Measurements from ENCODE around the gene SCFD2. TPM values are rescaled to one million over a fixed set of nuclear protein-coding genes. Genes with fewer than 3 reads are reported as not detected.

Gene SCFD2
- total and polyA plus RNA-seq, 2 of the 8 experiments (the other 6 are each of a cell fraction or from before 2014, with no cell fraction given): 6.2 to 10.2 TPM

GRCh38 chr4:53191997-53192396 is 173.9 kb downstream of the SCFD2 start:
- H3K4me3 ChIP-seq (ENCODE audit: extremely low read depth in 1 of 4, insufficient read depth in 2 of 4, low read depth in 3 of 4, low read length in 4 of 4): no peak overlapping the region
- H4K5ac ChIP-seq (ENCODE audit: insufficient read length, low read depth, low read length): no peak overlapping the region
- H3K23ac ChIP-seq (ENCODE audit: insufficient read length): no peak overlapping the region
- H3K56ac ChIP-seq (replicated peaks; ENCODE audit: insufficient read length, low read depth, low read length): no peak overlapping the region
- H3K14ac ChIP-seq (ENCODE audit: insufficient read length): no peak overlapping the region
- no peak overlapping the region for H2BK120ac ChIP-seq (replicated peaks; ENCODE audit: low read depth, low read length)
- no peaks in the 10 kb centered on the region for H3K79me2 ChIP-seq (ENCODE audit: control insufficient read depth in 1 of 2, insufficient read depth in 2 of 2, low read length in 2 of 2)
- WGBS, 2 experiments (ENCODE audit: extremely low coverage in 1 of 2, insufficient coverage in 1 of 2, insufficient read length in 1 of 2, insufficient replicate concordance in 2 of 2, low coverage in 1 of 2, low lambda C conversion rate in 2 of 2, missing lambda C conversion rate in 1 of 2): 83% methylated on average over 4 of the region's 4 CpGs; no CpG with 5 or more reads in 1 of the 2 experiments
- no peaks in the 10 kb centered on the region for H3K36me3 ChIP-seq (ENCODE audit: control insufficient read depth in 2 of 4, insufficient read depth in 4 of 4, low read length in 3 of 4)
- H3K18ac ChIP-seq (ENCODE audit: extremely low read depth, low read length): no peak overlapping the region
- no peak for DNase-seq (ENCODE audit: low read depth in 1 of 2, low spot score in 2 of 2)
- H2AK5ac ChIP-seq (ENCODE audit: low read depth, low read length): no peak overlapping the region
- H2BK15ac ChIP-seq (ENCODE audit: low read length): no peak overlapping the region
- no peak overlapping the region for H3K9ac ChIP-seq (replicated peaks in 1 of 4; ENCODE audit: extremely low read depth in 1 of 4, low read depth in 3 of 4, low read length in 3 of 4)
- H3K27ac ChIP-seq (ENCODE audit: low read depth, low read length): no peak overlapping the region
- no peak overlapping the region for H2BK12ac ChIP-seq (ENCODE audit: low read depth, low read length)
- no peak overlapping the region for H4K91ac ChIP-seq (replicated peaks; ENCODE audit: insufficient read length, low read length)
- H2AFZ ChIP-seq (ENCODE audit: low read length): no peak overlapping the region
- no peak for FAIRE-seq
- no peaks in the 10 kb centered on the region for H3K27me3 ChIP-seq (replicated peaks in 1 of 4; ENCODE audit: control insufficient read depth in 3 of 4, extremely low read depth in 1 of 4, insufficient read depth in 3 of 4, low read length in 3 of 4)
- H3K4me1 ChIP-seq (replicated peaks in 1 of 4; ENCODE audit: control insufficient read depth in 3 of 4, insufficient read depth in 4 of 4, low read length in 3 of 4): no peaks in the 10 kb centered on the region
- H3K4me2 ChIP-seq (ENCODE audit: insufficient read depth in 1 of 2, low read depth in 2 of 2, low read length in 2 of 2): no peak overlapping the region
- H3K9me3 ChIP-seq (ENCODE audit: insufficient read depth in 2 of 2, low read depth in 1 of 2, low read length in 1 of 2): no peaks in the 10 kb centered on the region
- CTCF ChIA-PET (ENCODE audit: partially characterized antibody): no interaction called here
- H3K23me2 ChIP-seq (ENCODE audit: low read depth, low read length): no peaks in the 10 kb centered on the region
- no peak overlapping the region for H4K8ac ChIP-seq (ENCODE audit: extremely low read depth, insufficient read depth, low read length)
- H4K20me1 ChIP-seq (replicated peaks in 1 of 2; ENCODE audit: control insufficient read depth in 1 of 2, insufficient read depth in 2 of 2, low read length in 2 of 2): no peaks in the 10 kb centered on the region
- no peaks in the 10 kb centered on the region for H3K79me1 ChIP-seq (ENCODE audit: low read depth, low read length)
- no peak overlapping the region for H3K4ac ChIP-seq (replicated peaks; ENCODE audit: insufficient read length, low read depth, low read length)
- no peak overlapping the region for H2BK5ac ChIP-seq (ENCODE audit: low read depth, low read length)
- POLR2A ChIA-PET (ENCODE audit: partially characterized antibody): no interaction called here
- no peak overlapping the region for H2BK20ac ChIP-seq (ENCODE audit: low read length)
- TF ChIP-seq POLR2A (IDR thresholded peaks at IDR 0.05; ENCODE audit: control extremely low read depth in 1 of 2, low read depth in 2 of 2, low read length in 2 of 2) (no peak), CREB1 (IDR thresholded peaks at IDR 0.05) (no peak), KDM4A (IDR thresholded peaks at IDR 0.05; ENCODE audit: low read depth, low read length, severe bottlenecking) (no peak), TBP (IDR thresholded peaks at IDR 0.05; ENCODE audit: low read depth, low read length) (no peak), NANOG (IDR thresholded peaks at IDR 0.05; ENCODE audit: insufficient read depth, low read depth, low read length, poor library complexity, severe bottlenecking) (no peak), SP1 (IDR thresholded peaks at IDR 0.05; ENCODE audit: low read depth, low read length) (no peak), CBX8 (IDR thresholded peaks at IDR 0.05; ENCODE audit: borderline replicate concordance, low read depth, low read length) (no peak), KDM5A (IDR thresholded peaks at IDR 0.05; ENCODE audit: low read length) (no peak), MAFK (IDR thresholded peaks at IDR 0.05; ENCODE audit: low read depth, low read length) (no peak), POLR2AphosphoS5 (IDR thresholded peaks at IDR 0.05; ENCODE audit: low read depth, low read length) (no peak), JUN (IDR thresholded peaks at IDR 0.05; ENCODE audit: low read depth, low read length) (no peak), EGR1 (IDR thresholded peaks at IDR 0.05; ENCODE audit: borderline replicate concordance, low read depth, low read length) (no peak), BRCA1 (IDR thresholded peaks at IDR 0.05; ENCODE audit: low read depth, low read length) (no peak), SP2 (IDR thresholded peaks at IDR 0.05; ENCODE audit: low read length) (no peak)

All from H1 (cell line).